ENCODE data around the gene KDM4C.

Gene KDM4C

GRCh38 chr9:6921315-6921714, 163.5 kb downstream of the KDM4C start:
- Histone ChIP-seq H3K9me3 (ENCODE audit: control insufficient read depth in 5 of 5, low read length in 5 of 5) (peaks cover 0 to 4% (median 0%) of the 10 kb centered on the region in 5 donors), H3K9ac (ENCODE audit: low read length in 5 of 5) (no peak overlapping the region), H3K4me3 (ENCODE audit: low read depth in 1 of 5, low read length in 5 of 5) (no peak overlapping the region), H3K4me1 (ENCODE audit: control insufficient read depth in 5 of 5, insufficient read depth in 5 of 5, low read length in 5 of 5) (peaks cover 0 to 6% (median 0%) of the 10 kb centered on the region in 5 donors), H3K27me3 (ENCODE audit: control insufficient read depth in 5 of 5, insufficient read depth in 4 of 5, low read length in 5 of 5) (no peaks in the 10 kb centered on the region), H3K36me3 (ENCODE audit: control insufficient read depth in 5 of 5, insufficient read depth in 5 of 5, low read length in 5 of 5) (peaks cover 0 to 4% (median 3%) of the 10 kb centered on the region in 5 donors), H3K27ac (ENCODE audit: low read depth, low read length) (no peak overlapping the region)

- no peak overlapping the region for H3K9ac ChIP-seq (ENCODE audit: low read length in 5 of 5)
- peaks cover 0 to 4% (median 3%) of the 10 kb centered on the region in 5 donors for H3K36me3 ChIP-seq (ENCODE audit: control insufficient read depth in 5 of 5, insufficient read depth in 5 of 5, low read length in 5 of 5)
- no peak overlapping the region for H3K27ac ChIP-seq (ENCODE audit: low read depth, low read length)
- H3K4me3 ChIP-seq (ENCODE audit: low read depth in 1 of 5, low read length in 5 of 5): no peak overlapping the region
- peaks cover 0 to 4% (median 0%) of the 10 kb centered on the region in 5 donors for H3K9me3 ChIP-seq (ENCODE audit: control insufficient read depth in 5 of 5, low read length in 5 of 5)
- peaks cover 0 to 6% (median 0%) of the 10 kb centered on the region in 5 donors for H3K4me1 ChIP-seq (ENCODE audit: control insufficient read depth in 5 of 5, insufficient read depth in 5 of 5, low read length in 5 of 5)
- H3K27me3 ChIP-seq (ENCODE audit: control insufficient read depth in 5 of 5, insufficient read depth in 4 of 5, low read length in 5 of 5): no peaks in the 10 kb centered on the region
Observed at GRCh38 chr9:6922124-6922676, 164.4 kb downstream of the KDM4C start.

GRCh38 chr9:6922680-6923079, 164.9 kb downstream of the KDM4C start:
- Histone ChIP-seq H3K27me3 (ENCODE audit: control insufficient read depth in 5 of 5, insufficient read depth in 4 of 5, low read length in 5 of 5) (no peaks in the 10 kb centered on the region), H3K9me3 (ENCODE audit: control insufficient read depth in 5 of 5, low read length in 5 of 5) (peaks cover 0 to 4% (median 0%) of the 10 kb centered on the region in 5 donors), H3K4me3 (ENCODE audit: low read depth in 1 of 5, low read length in 5 of 5) (no peak overlapping the region), H3K27ac (ENCODE audit: low read depth, low read length) (no peak overlapping the region), H3K36me3 (ENCODE audit: control insufficient read depth in 5 of 5, insufficient read depth in 5 of 5, low read length in 5 of 5) (peaks cover 0 to 4% (median 3%) of the 10 kb centered on the region in 5 donors), H3K4me1 (ENCODE audit: control insufficient read depth in 5 of 5, insufficient read depth in 5 of 5, low read length in 5 of 5) (peaks cover 0 to 6% (median 0%) of the 10 kb centered on the region in 5 donors), H3K9ac (ENCODE audit: low read length in 5 of 5) (no peak overlapping the region)

- Histone ChIP-seq H3K27ac (ENCODE audit: low read depth, low read length) (no peak overlapping the region), H3K9me3 (ENCODE audit: control insufficient read depth in 5 of 5, low read length in 5 of 5) (peaks cover 0 to 4% (median 0%) of the 10 kb centered on the region in 5 donors), H3K36me3 (ENCODE audit: control insufficient read depth in 5 of 5, insufficient read depth in 5 of 5, low read length in 5 of 5) (peaks cover 0 to 4% (median 3%) of the 10 kb centered on the region in 5 donors), H3K4me1 (ENCODE audit: control insufficient read depth in 5 of 5, insufficient read depth in 5 of 5, low read length in 5 of 5) (peaks cover 0 to 6% (median 0%) of the 10 kb centered on the region in 5 donors), H3K4me3 (ENCODE audit: low read depth in 1 of 5, low read length in 5 of 5) (no peak overlapping the region), H3K27me3 (ENCODE audit: control insufficient read depth in 5 of 5, insufficient read depth in 4 of 5, low read length in 5 of 5) (no peaks in the 10 kb centered on the region), H3K9ac (ENCODE audit: low read length in 5 of 5) (no peak overlapping the region)
Observed at GRCh38 chr9:6923086-6923485, 165.3 kb downstream of the KDM4C start.

GRCh38 chr9:6924149-6924548, 166.4 kb downstream of the KDM4C start:
- H3K9me3 ChIP-seq (ENCODE audit: control insufficient read depth in 5 of 5, low read length in 5 of 5): peaks cover 0 to 4% (median 0%) of the 10 kb centered on the region in 5 donors
- H3K9ac ChIP-seq (ENCODE audit: low read length in 5 of 5): no peak overlapping the region
- H3K36me3 ChIP-seq (ENCODE audit: control insufficient read depth in 5 of 5, insufficient read depth in 5 of 5, low read length in 5 of 5): peaks cover 0 to 4% (median 3%) of the 10 kb centered on the region in 5 donors
- H3K27ac ChIP-seq (ENCODE audit: low read depth, low read length): no peak overlapping the region
- no peak overlapping the region for H3K4me3 ChIP-seq (ENCODE audit: low read depth in 1 of 5, low read length in 5 of 5)
- H3K27me3 ChIP-seq (ENCODE audit: control insufficient read depth in 5 of 5, insufficient read depth in 4 of 5, low read length in 5 of 5): no peaks in the 10 kb centered on the region
- H3K4me1 ChIP-seq (ENCODE audit: control insufficient read depth in 5 of 5, insufficient read depth in 5 of 5, low read length in 5 of 5): peaks cover 0 to 6% (median 0%) of the 10 kb centered on the region in 5 donors

GRCh38 chr9:6924988-6925563, 167.3 kb downstream of the KDM4C start:
- no peaks in the 10 kb centered on the region for H3K27me3 ChIP-seq (ENCODE audit: control insufficient read depth in 5 of 5, insufficient read depth in 4 of 5, low read length in 5 of 5)
- H3K9ac ChIP-seq (ENCODE audit: low read length in 5 of 5): no peak overlapping the region
- peaks cover 0 to 4% (median 3%) of the 10 kb centered on the region in 5 donors for H3K36me3 ChIP-seq (ENCODE audit: control insufficient read depth in 5 of 5, insufficient read depth in 5 of 5, low read length in 5 of 5)
- H3K27ac ChIP-seq (ENCODE audit: low read depth, low read length): no peak overlapping the region
- peaks cover 0 to 6% (median 0%) of the 10 kb centered on the region in 5 donors for H3K4me1 ChIP-seq (ENCODE audit: control insufficient read depth in 5 of 5, insufficient read depth in 5 of 5, low read length in 5 of 5)
- no peaks in the 10 kb centered on the region for H3K9me3 ChIP-seq (ENCODE audit: control insufficient read depth in 5 of 5, low read length in 5 of 5)
- H3K4me3 ChIP-seq (ENCODE audit: low read depth in 1 of 5, low read length in 5 of 5): no peak overlapping the region

- Histone ChIP-seq H3K27ac (ENCODE audit: low read depth, low read length) (no peak overlapping the region), H3K4me3 (ENCODE audit: low read depth in 1 of 5, low read length in 5 of 5) (no peak overlapping the region), H3K27me3 (ENCODE audit: control insufficient read depth in 5 of 5, insufficient read depth in 4 of 5, low read length in 5 of 5) (no peaks in the 10 kb centered on the region), H3K9ac (ENCODE audit: low read length in 5 of 5) (no peak overlapping the region), H3K4me1 (ENCODE audit: control insufficient read depth in 5 of 5, insufficient read depth in 5 of 5, low read length in 5 of 5) (peaks cover 0 to 7% (median 0%) of the 10 kb centered on the region in 5 donors), H3K9me3 (ENCODE audit: control insufficient read depth in 5 of 5, low read length in 5 of 5) (no peaks in the 10 kb centered on the region), H3K36me3 (ENCODE audit: control insufficient read depth in 5 of 5, insufficient read depth in 5 of 5, low read length in 5 of 5) (peaks cover 0 to 4% (median 3%) of the 10 kb centered on the region in 5 donors)
Observed at GRCh38 chr9:6925836-6926235, 168.1 kb downstream of the KDM4C start.

- Histone ChIP-seq H3K27ac (ENCODE audit: low read depth, low read length) (no peak overlapping the region), H3K4me3 (ENCODE audit: low read depth in 1 of 5, low read length in 5 of 5) (no peak overlapping the region), H3K9me3 (ENCODE audit: control insufficient read depth in 5 of 5, low read length in 5 of 5) (no peaks in the 10 kb centered on the region), H3K36me3 (ENCODE audit: control insufficient read depth in 5 of 5, insufficient read depth in 5 of 5, low read length in 5 of 5) (peaks cover 0 to 2% (median under 1%) of the 10 kb centered on the region in 5 donors), H3K27me3 (ENCODE audit: control insufficient read depth in 5 of 5, insufficient read depth in 4 of 5, low read length in 5 of 5) (no peaks in the 10 kb centered on the region), H3K9ac (ENCODE audit: low read length in 5 of 5) (no peak overlapping the region), H3K4me1 (ENCODE audit: control insufficient read depth in 5 of 5, insufficient read depth in 5 of 5, low read length in 5 of 5) (peaks cover 0 to 9% (median 0%) of the 10 kb centered on the region in 5 donors)
Observed at GRCh38 chr9:6926436-6926835, 168.7 kb downstream of the KDM4C start.

- peaks cover 0 to 4% (median 0%) of the 10 kb centered on the region in 5 donors for H3K4me1 ChIP-seq (ENCODE audit: control insufficient read depth in 5 of 5, insufficient read depth in 5 of 5, low read length in 5 of 5)
- H3K27me3 ChIP-seq (ENCODE audit: control insufficient read depth in 5 of 5, insufficient read depth in 4 of 5, low read length in 5 of 5): no peaks in the 10 kb centered on the region
- no peak overlapping the region for H3K27ac ChIP-seq (ENCODE audit: low read depth, low read length)
Observed at GRCh38 chr9:6927838-6928237, 170.1 kb downstream of the KDM4C start.

GRCh38 chr9:6928863-6929262, 171.1 kb downstream of the KDM4C start:
- H3K4me3 ChIP-seq (ENCODE audit: low read depth in 1 of 5, low read length in 5 of 5): no peak overlapping the region
- H3K9me3 ChIP-seq (ENCODE audit: control insufficient read depth in 5 of 5, low read length in 5 of 5): no peaks in the 10 kb centered on the region
- no peaks in the 10 kb centered on the region for H3K36me3 ChIP-seq (ENCODE audit: control insufficient read depth in 5 of 5, insufficient read depth in 5 of 5, low read length in 5 of 5)
- H3K27me3 ChIP-seq (ENCODE audit: control insufficient read depth in 5 of 5, insufficient read depth in 4 of 5, low read length in 5 of 5): no peaks in the 10 kb centered on the region
- peaks cover 0 to 4% (median 0%) of the 10 kb centered on the region in 5 donors for H3K4me1 ChIP-seq (ENCODE audit: control insufficient read depth in 5 of 5, insufficient read depth in 5 of 5, low read length in 5 of 5)
- H3K9ac ChIP-seq (ENCODE audit: low read length in 5 of 5): no peak overlapping the region
- H3K27ac ChIP-seq (ENCODE audit: low read depth, low read length): no peak overlapping the region

More at GRCh38 chr9:6927838-6928237, 170.1 kb downstream of the KDM4C start:
- Histone ChIP-seq H3K9ac (ENCODE audit: low read length in 5 of 5) (no peak overlapping the region), H3K4me3 (ENCODE audit: low read depth in 1 of 5, low read length in 5 of 5) (no peak overlapping the region), H3K36me3 (ENCODE audit: control insufficient read depth in 5 of 5, insufficient read depth in 5 of 5, low read length in 5 of 5) (no peaks in the 10 kb centered on the region), H3K9me3 (ENCODE audit: control insufficient read depth in 5 of 5, low read length in 5 of 5) (no peaks in the 10 kb centered on the region)
